GM06990 (cell line): ENCODE data around the gene KCNC1.

Experiments
- DNase-seq: peaks from one replicate; pipeline ENCODE4 v3.0.0-alpha.2; 2011; ENCODE audit not compliant: insufficient read length; ENCODE audit errors: extremely low read depth
- H3K27me3 ChIP-seq: replicated peaks from 2 replicates; pipeline ENCODE4 v1.6.0; 2011; ENCODE audit warnings: low read length; ENCODE audit not compliant: control insufficient read depth, insufficient read depth
- H3K36me3 ChIP-seq: 2 replicates; pipeline ENCODE4 v1.5.1; 2011; ENCODE audit warnings: low read length; ENCODE audit not compliant: control insufficient read depth, insufficient read depth
- H3K4me3 ChIP-seq: replicated peaks from 2 replicates; pipeline ENCODE4 v1.5.1; 2011; ENCODE audit warnings: low read depth, mild to moderate bottlenecking, control low read depth, low read length
- TF ChIP-seq, protein P1 (sequence below): IDR thresholded peaks from 2 replicates; pipeline ENCODE4 v1.5.1; 2011; ENCODE audit warnings: low read length, control low read depth, mild to moderate bottlenecking, inconsistent platforms; ENCODE audit not compliant: insufficient read depth, poor library complexity, severe bottlenecking

Gene KCNC1

GRCh38 chr11:17805873-17806272 lies 71.3 kb downstream of the KCNC1 start:
- Histone ChIP-seq H3K4me3 (no peak overlapping the region), H3K27me3 (no peaks in the 10 kb centered on the region), H3K36me3 (no peaks in the 10 kb centered on the region)
- TF ChIP-seq, protein P1, sequence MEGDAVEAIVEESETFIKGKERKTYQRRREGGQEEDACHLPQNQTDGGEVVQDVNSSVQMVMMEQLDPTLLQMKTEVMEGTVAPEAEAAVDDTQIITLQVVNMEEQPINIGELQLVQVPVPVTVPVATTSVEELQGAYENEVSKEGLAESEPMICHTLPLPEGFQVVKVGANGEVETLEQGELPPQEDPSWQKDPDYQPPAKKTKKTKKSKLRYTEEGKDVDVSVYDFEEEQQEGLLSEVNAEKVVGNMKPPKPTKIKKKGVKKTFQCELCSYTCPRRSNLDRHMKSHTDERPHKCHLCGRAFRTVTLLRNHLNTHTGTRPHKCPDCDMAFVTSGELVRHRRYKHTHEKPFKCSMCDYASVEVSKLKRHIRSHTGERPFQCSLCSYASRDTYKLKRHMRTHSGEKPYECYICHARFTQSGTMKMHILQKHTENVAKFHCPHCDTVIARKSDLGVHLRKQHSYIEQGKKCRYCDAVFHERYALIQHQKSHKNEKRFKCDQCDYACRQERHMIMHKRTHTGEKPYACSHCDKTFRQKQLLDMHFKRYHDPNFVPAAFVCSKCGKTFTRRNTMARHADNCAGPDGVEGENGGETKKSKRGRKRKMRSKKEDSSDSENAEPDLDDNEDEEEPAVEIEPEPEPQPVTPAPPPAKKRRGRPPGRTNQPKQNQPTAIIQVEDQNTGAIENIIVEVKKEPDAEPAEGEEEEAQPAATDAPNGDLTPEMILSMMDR, result no peak
- DNase-seq, result no peak

- H3K4me3 ChIP-seq, result no peak overlapping the region
- H3K27me3 ChIP-seq, result no peaks in the 10 kb centered on the region
- no peak for DNase-seq
- H3K36me3 ChIP-seq, result no peaks in the 10 kb centered on the region
- TF ChIP-seq, protein P1, result no peak
Observed at GRCh38 chr11:17807034-17807433, 72.5 kb downstream of the KCNC1 start.

GRCh38 chr11:17810041-17810440 lies 75.5 kb downstream of the KCNC1 start:
- DNase-seq, result no peak
- Histone ChIP-seq H3K36me3 (no peaks in the 10 kb centered on the region), H3K4me3 (no peak overlapping the region), H3K27me3 (no peaks in the 10 kb centered on the region)
- TF ChIP-seq, protein P1, result no peak

DNA sequence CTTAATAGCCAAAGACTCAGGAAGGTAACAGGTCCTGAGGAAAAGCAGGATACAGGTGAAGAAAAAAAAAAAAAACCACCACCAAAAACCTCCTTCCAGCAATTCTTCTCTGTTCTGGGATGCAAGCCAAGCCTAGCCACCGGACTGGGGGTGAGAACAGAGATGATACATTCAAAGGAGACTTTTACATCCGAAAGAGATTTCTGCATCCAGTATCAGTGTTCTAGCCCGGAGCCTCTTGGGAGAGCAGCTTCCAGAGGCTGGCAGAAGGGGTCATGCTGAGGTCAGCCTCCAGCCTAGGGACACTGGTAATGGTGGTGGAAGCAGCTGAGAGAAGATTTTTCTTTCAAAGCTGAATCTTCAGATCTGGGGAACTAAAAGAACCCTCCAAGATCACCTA lies 76.2 kb downstream of the KCNC1 start:
- Histone ChIP-seq H3K36me3 (no peaks in the 10 kb centered on the region), H3K4me3 (no peak overlapping the region), H3K27me3 (no peaks in the 10 kb centered on the region)
- no peak for DNase-seq
- TF ChIP-seq, protein P1, result no peak

GRCh38 chr11:17811352-17811751 lies 76.8 kb downstream of the KCNC1 start:
- H3K36me3 ChIP-seq, result no peaks in the 10 kb centered on the region
- no peak for DNase-seq
- H3K27me3 ChIP-seq, result no peaks in the 10 kb centered on the region
- H3K4me3 ChIP-seq, result no peak overlapping the region
- TF ChIP-seq, protein P1, result no peak
